ENCODE data around the gene NT5E. TPM values are rescaled to one million over a fixed set of nuclear protein-coding genes. Genes with fewer than 3 reads are reported as not detected.

Gene NT5E
- 1 to 10 TPM; 2.7 to 3.3 TPM for total RNA-seq
- polyA plus RNA-seq (2013, experiment 1 of 2), result 1.5 TPM
- polyA plus RNA-seq (2013, experiment 2 of 2), result 7.9 TPM
- total RNA-seq, result 2.2 to 116 (median 9.2) reads per million in 172 experiments

- peak within 1 kb of the TSS; percentile 78 for H3K27ac Mint-ChIP-seq
- intact Hi-C loops (cut with DNase I, micrococcal nuclease), result loop anchor here in 1 of 2 experiments (2.0 kb wide), 1 partner anchor 33 kb away; no protein-coding TSS in a partner anchor
- Histone ChIP-seq H3K27me3 (ENCODE audit: control insufficient read depth in 1 of 2, insufficient read depth in 2 of 2, low read length in 2 of 2) (peaks cover 19 to 37% of the 10 kb centered on the region in 2 experiments), H3K4me1 (ENCODE audit: insufficient read depth, low read length) (peaks cover 26% of the 10 kb centered on the region), H3K4me3 (ENCODE audit: low read length) (peak within 1 kb of the TSS; percentile 51), H3K27ac (ENCODE audit: low read depth in 1 of 2, low read length in 2 of 2) (no peak within 1 kb of the TSS), H3K36me3 (ENCODE audit: insufficient read depth, low read length) (no peaks in the 10 kb centered on the region), H3K9me3 (ENCODE audit: control insufficient read depth in 1 of 2, insufficient read depth in 1 of 2, low read length in 2 of 2) (peaks cover 0 to 5% of the 10 kb centered on the region in 2 experiments)
- ATAC-seq (ENCODE audit: poor library complexity), result peak; percentile 54
- TF ChIP-seq CTCF (IDR thresholded peaks at IDR 0.05), result no peak
- peaks cover 73% of the 10 kb centered on the region for H3K27me3 Mint-ChIP-seq
- H3K9me3 Mint-ChIP-seq, result no peaks in the 10 kb centered on the region
- ChIA-PET POLR2A (interaction anchor here (0.7 to 4.7 kb wide), 11 partner anchors 9 to 228 kb away, joined by 3 to 37 read pairs (median 6); partner anchors contain the start of gene SYNCRIP), CTCF (interaction anchor here (1.2 kb wide), 1 partner anchor 33 kb away, joined by 3 read pairs; no protein-coding TSS in a partner anchor)
- H3K4me1 Mint-ChIP-seq (ENCODE audit: low read depth), result peaks cover 55% of the 10 kb centered on the region
- peak in 6 of 14 experiments; percentile 7 to 62 (median 30) for DNase-seq
- peak within 1 kb of the TSS; percentile 96 for H3K4me3 Mint-ChIP-seq
- no peaks in the 10 kb centered on the region for H3K36me3 Mint-ChIP-seq (ENCODE audit: low read depth)
These were observed at the start of gene NT5E for GRCh38 chr6:85449818-85450759. Gene NT5E (plus strand): TSS chr6:85450083. CDS start chr6:85450140, 57 bp downstream.

- Histone ChIP-seq H3K27me3 (ENCODE audit: control insufficient read depth in 1 of 2, insufficient read depth in 2 of 2, low read length in 2 of 2) (no peaks in the 10 kb centered on the region), H3K9me3 (ENCODE audit: control insufficient read depth in 1 of 2, insufficient read depth in 1 of 2, low read length in 2 of 2) (no peaks in the 10 kb centered on the region), H3K36me3 (ENCODE audit: insufficient read depth, low read length) (no peaks in the 10 kb centered on the region), H3K4me3 (ENCODE audit: low read length) (no peak overlapping the region), H3K4me1 (ENCODE audit: insufficient read depth, low read length) (peaks cover 18% of the 10 kb centered on the region), H3K27ac (ENCODE audit: low read depth in 1 of 2, low read length in 2 of 2) (no peak overlapping the region)
- ATAC-seq (ENCODE audit: poor library complexity), result no peak
- Mint-ChIP-seq H3K27me3 (no peaks in the 10 kb centered on the region), H3K27ac (no peak overlapping the region), H3K36me3 (ENCODE audit: low read depth) (no peaks in the 10 kb centered on the region), H3K4me3 (no peak overlapping the region), H3K4me1 (ENCODE audit: low read depth) (peaks cover 23% of the 10 kb centered on the region), H3K9me3 (peaks cover 5% of the 10 kb centered on the region)
- DNase-seq, result no peak
- no peak for TF ChIP-seq CTCF (IDR thresholded peaks at IDR 0.05)
- CTCF ChIA-PET, result interaction anchor here (1.3 kb wide), 1 partner anchor 12 kb away, joined by 3 read pairs; no protein-coding TSS in a partner anchor
- POLR2A ChIA-PET, result no interaction called here
- intact Hi-C loops (cut with DNase I, micrococcal nuclease), result no loop called here
These were observed 49.6 kb upstream of the NT5E start for GRCh38 chr6:85400331-85400730.

GRCh38 chr6:85401186-85402021 is 48.5 kb upstream of the NT5E start:
- H3K27me3 Mint-ChIP-seq, result no peaks in the 10 kb centered on the region
- H3K27me3 ChIP-seq (ENCODE audit: control insufficient read depth in 1 of 2, insufficient read depth in 2 of 2, low read length in 2 of 2), result no peaks in the 10 kb centered on the region
- H3K4me3 Mint-ChIP-seq, result no peak overlapping the region
- H3K9me3 Mint-ChIP-seq, result peaks cover 5% of the 10 kb centered on the region
- no peak for DNase-seq
- H3K4me3 ChIP-seq (ENCODE audit: low read length), result no peak overlapping the region
- ChIA-PET CTCF (interaction anchor here (1.3 kb wide), 1 partner anchor 13 kb away, joined by 3 read pairs; no protein-coding TSS in a partner anchor), POLR2A (interaction anchor here (0.7 kb wide), 1 partner anchor 49 kb away, joined by 3 read pairs; no protein-coding TSS in a partner anchor)
- no peak for ATAC-seq (ENCODE audit: poor library complexity)
- no peak overlapping the region for H3K27ac Mint-ChIP-seq
- peaks cover 26% of the 10 kb centered on the region for H3K4me1 ChIP-seq (ENCODE audit: insufficient read depth, low read length)
- H3K27ac ChIP-seq (ENCODE audit: low read depth in 1 of 2, low read length in 2 of 2), result no peak overlapping the region
- no peaks in the 10 kb centered on the region for H3K36me3 Mint-ChIP-seq (ENCODE audit: low read depth)
- H3K9me3 ChIP-seq (ENCODE audit: control insufficient read depth in 1 of 2, insufficient read depth in 1 of 2, low read length in 2 of 2), result no peaks in the 10 kb centered on the region
- TF ChIP-seq CTCF (IDR thresholded peaks at IDR 0.05), result no peak
- intact Hi-C loops (cut with DNase I, micrococcal nuclease), result no loop called here
- peaks cover 23% of the 10 kb centered on the region for H3K4me1 Mint-ChIP-seq (ENCODE audit: low read depth)
- no peaks in the 10 kb centered on the region for H3K36me3 ChIP-seq (ENCODE audit: insufficient read depth, low read length)
